DND-41 (cell line): ENCODE measurements around the gene CBR1.

Experiments
- CTCF ChIP-seq: IDR thresholded peaks from 2 replicates; pipeline ENCODE4 v1.5.1; 2012; ENCODE audit warnings: borderline replicate concordance, low read length, moderate library complexity, mild to moderate bottlenecking; ENCODE audit not compliant: poor library complexity, severe bottlenecking; ENCODE audit errors: extremely low read depth
- EZH2 ChIP-seq: IDR thresholded peaks from 3 replicates; pipeline ENCODE4 v1.6.1; 2012; ENCODE audit warnings: borderline replicate concordance, low read depth, mild to moderate bottlenecking, moderate library complexity, low read length, inconsistent platforms; ENCODE audit not compliant: severe bottlenecking

- TF ChIP-seq CTCF (no peak), EZH2 (no peak)
Measured at GRCh38 chr21:36032647-36033406, 37.0 kb upstream of the CBR1 start.
